ENCODE measurements around the gene AATF. TPM values are rescaled to one million over a fixed set of nuclear protein-coding genes. Genes with fewer than 3 reads are reported as not detected.

AATF gene
- total and polyA plus RNA-seq, 2 of the 8 experiments (the other 6 are each of a cell fraction or from before 2014, with no cell fraction given): 20.1 to 62.8 TPM

DNA sequence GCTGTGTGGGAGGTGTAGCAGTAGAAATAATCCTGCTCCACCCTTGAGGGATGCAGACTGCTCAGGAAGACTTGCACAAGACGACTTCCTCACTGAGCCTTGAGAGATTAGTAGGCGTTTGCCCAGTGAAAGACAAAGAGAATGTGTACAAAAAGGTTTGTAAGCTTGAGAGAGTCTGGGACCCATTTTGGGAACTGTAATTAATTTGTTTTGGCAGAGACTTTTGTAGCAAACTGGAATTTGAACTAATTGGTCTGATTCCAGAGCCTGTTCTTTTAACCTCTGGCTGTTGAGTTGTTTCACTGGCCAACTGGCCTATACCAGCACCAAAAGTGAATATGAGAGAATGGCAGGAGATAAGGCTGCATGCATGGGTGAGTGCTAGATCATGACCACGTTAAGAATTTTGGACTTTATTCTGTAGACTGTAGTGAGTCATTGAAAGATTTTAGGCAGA lies 75.5 kb downstream of the AATF start:
- peaks cover 0 to 2% (median 0%) of the 10 kb centered on the region in 4 experiments; a peak in 1 of 7 replicates for H3K4me1 ChIP-seq (replicated peaks in 1 of 4; ENCODE audit: control insufficient read depth in 3 of 4, insufficient read depth in 4 of 4, low read length in 3 of 4)
- no peak overlapping the region for H4K5ac ChIP-seq (ENCODE audit: insufficient read length, low read depth, low read length)
- no peak overlapping the region for H3K14ac ChIP-seq (ENCODE audit: insufficient read length)
- H4K91ac ChIP-seq (replicated peaks; ENCODE audit: insufficient read length, low read length): no peak overlapping the region
- ChIA-PET POLR2A (ENCODE audit: partially characterized antibody) (no interaction called here), CTCF (ENCODE audit: partially characterized antibody) (no interaction called here)
- no peak overlapping the region for H3K4me2 ChIP-seq (ENCODE audit: insufficient read depth in 1 of 2, low read depth in 2 of 2, low read length in 2 of 2)
- H4K8ac ChIP-seq (ENCODE audit: extremely low read depth, insufficient read depth, low read length): no peak overlapping the region
- no peaks in the 10 kb centered on the region for H3K79me2 ChIP-seq (ENCODE audit: control insufficient read depth in 1 of 2, insufficient read depth in 2 of 2, low read length in 2 of 2)
- H2BK12ac ChIP-seq (ENCODE audit: low read depth, low read length): no peak overlapping the region
- H2AFZ ChIP-seq (ENCODE audit: low read length): no peak overlapping the region
- no peaks in the 10 kb centered on the region for H3K27me3 ChIP-seq (replicated peaks in 1 of 4; ENCODE audit: control insufficient read depth in 3 of 4, extremely low read depth in 1 of 4, insufficient read depth in 3 of 4, low read length in 3 of 4)
- H3K23ac ChIP-seq (ENCODE audit: insufficient read length): no peak overlapping the region
- no peak overlapping the region for H3K4me3 ChIP-seq (ENCODE audit: extremely low read depth in 1 of 4, insufficient read depth in 2 of 4, low read depth in 3 of 4, low read length in 4 of 4)
- no peak overlapping the region for H3K27ac ChIP-seq (ENCODE audit: low read depth, low read length)
- H3K4ac ChIP-seq (replicated peaks; ENCODE audit: insufficient read length, low read depth, low read length): no peak overlapping the region
- FAIRE-seq (no peak), DNase-seq (ENCODE audit: low read depth in 1 of 2, low spot score in 2 of 2) (no peak)
- H3K9me3 ChIP-seq (ENCODE audit: insufficient read depth in 2 of 2, low read depth in 1 of 2, low read length in 1 of 2): no peaks in the 10 kb centered on the region
- H2BK5ac ChIP-seq (ENCODE audit: low read depth, low read length): no peak overlapping the region
- no peak overlapping the region for H2BK15ac ChIP-seq (ENCODE audit: low read length)
- no peak overlapping the region for H3K18ac ChIP-seq (ENCODE audit: extremely low read depth, low read length)
- no peak overlapping the region for H3K56ac ChIP-seq (replicated peaks; ENCODE audit: insufficient read length, low read depth, low read length)
- H2AK5ac ChIP-seq (ENCODE audit: low read depth, low read length): no peak overlapping the region
- H3K23me2 ChIP-seq (ENCODE audit: low read depth, low read length): no peaks in the 10 kb centered on the region
- H3K79me1 ChIP-seq (ENCODE audit: low read depth, low read length): no peaks in the 10 kb centered on the region; the same call in 1 of the 2 replicates
- H4K20me1 ChIP-seq (replicated peaks in 1 of 2; ENCODE audit: control insufficient read depth in 1 of 2, insufficient read depth in 2 of 2, low read length in 2 of 2): no peaks in the 10 kb centered on the region
- no peak overlapping the region for H2BK120ac ChIP-seq (replicated peaks; ENCODE audit: low read depth, low read length)
- H3K9ac ChIP-seq (replicated peaks in 1 of 4; ENCODE audit: extremely low read depth in 1 of 4, low read depth in 3 of 4, low read length in 3 of 4): no peak overlapping the region; a peak in 1 of 7 replicates
- H3K36me3 ChIP-seq (ENCODE audit: control insufficient read depth in 2 of 4, insufficient read depth in 4 of 4, low read length in 3 of 4): peaks cover 0 to 3% (median 0%) of the 10 kb centered on the region in 4 experiments; a peak in 1 of 8 replicates
- no peak overlapping the region for H2BK20ac ChIP-seq (ENCODE audit: low read length)
- WGBS, 2 experiments (ENCODE audit: extremely low coverage in 1 of 2, insufficient coverage in 1 of 2, insufficient read length in 1 of 2, insufficient replicate concordance in 2 of 2, low coverage in 1 of 2, low lambda C conversion rate in 2 of 2, missing lambda C conversion rate in 1 of 2): 90% methylated on average over 3 of the region's 3 CpGs; no CpG with 5 or more reads in 1 of the 2 experiments
- TF ChIP-seq RFX5 (IDR thresholded peaks at IDR 0.05; ENCODE audit: borderline replicate concordance, low read depth, low read length): no peak
- no peak for TF ChIP-seq SIN3A (conservative IDR thresholded peaks at IDR 0.05 in 1 of 2, IDR thresholded peaks at IDR 0.05 in 1 of 2; ENCODE audit: low read depth in 1 of 2, low read length in 2 of 2)
- no peak for TF ChIP-seq TEAD4 (IDR thresholded peaks at IDR 0.05; ENCODE audit: low read depth, low read length)
- TF ChIP-seq POLR2A (IDR thresholded peaks at IDR 0.05; ENCODE audit: control extremely low read depth in 1 of 2, low read depth in 2 of 2, low read length in 2 of 2): no peak

Data from H1 (cell line).